Measurements from ENCODE around the gene DIS3L2.
"Not testable (repeated sequence)": the region's sequence is repeated elsewhere in the genome, so short reads cannot be mapped to it uniquely, and the experiment has no call there.

DIS3L2 gene

GRCh38 chr2:232369126-232369951 is 407.8 kb downstream of the DIS3L2 start:
- DNase-seq (ENCODE audit: low read depth in 2 of 2): no peak

GRCh38 chr2:232370007-232370406 is 408.5 kb downstream of the DIS3L2 start:
- not testable (repeated sequence) for DNase-seq (ENCODE audit: low read depth in 2 of 2)

- DNase-seq (ENCODE audit: low read depth in 2 of 2): no peak
Measured at GRCh38 chr2:232372231-232373208, 411.0 kb downstream of the DIS3L2 start.

GRCh38 chr2:232374356-232374755 is 412.8 kb downstream of the DIS3L2 start:
- no peak for DNase-seq (ENCODE audit: low read depth in 2 of 2)

- DNase-seq (ENCODE audit: low read depth in 2 of 2): no peak
Measured at GRCh38 chr2:232375164-232375563, 413.7 kb downstream of the DIS3L2 start.

GRCh38 chr2:232376260-232376659 is 414.7 kb downstream of the DIS3L2 start:
- no peak for DNase-seq (ENCODE audit: low read depth in 2 of 2)

- DNase-seq (ENCODE audit: low read depth in 2 of 2): no peak
Measured at GRCh38 chr2:232376713-232377112, 415.2 kb downstream of the DIS3L2 start.

- no peak for DNase-seq (ENCODE audit: low read depth in 2 of 2)
Measured at GRCh38 chr2:232377319-232377718, 415.8 kb downstream of the DIS3L2 start.

- no peak for DNase-seq (ENCODE audit: low read depth in 2 of 2)
Measured at GRCh38 chr2:232377841-232378734, 416.6 kb downstream of the DIS3L2 start.

GRCh38 chr2:232378735-232379151 is 417.2 kb downstream of the DIS3L2 start, which contains the start of gene ALPP:
ALPP (plus strand) TSS chr2:232378751; CDS start chr2:232378803, 52 bp downstream.
- not testable (repeated sequence) for DNase-seq (ENCODE audit: low read depth in 2 of 2)

GRCh38 chr2:232379610-232380590 is 418.4 kb downstream of the DIS3L2 start:
- not testable (repeated sequence) for DNase-seq (ENCODE audit: low read depth in 2 of 2)

GRCh38 chr2:232381204-232382031 is 419.9 kb downstream of the DIS3L2 start:
- not testable (repeated sequence) for DNase-seq (ENCODE audit: low read depth in 2 of 2)

- DNase-seq (ENCODE audit: low read depth in 2 of 2): no peak
Measured at GRCh38 chr2:232382331-232383225, 421.1 kb downstream of the DIS3L2 start.

- DNase-seq (ENCODE audit: low read depth in 2 of 2): no peak
Measured at GRCh38 chr2:232384466-232384865, 423.0 kb downstream of the DIS3L2 start.

- not testable (repeated sequence) for DNase-seq (ENCODE audit: low read depth in 2 of 2)
Measured at GRCh38 chr2:232385058-232385457, 423.5 kb downstream of the DIS3L2 start.

GRCh38 chr2:232385660-232386489 is 424.4 kb downstream of the DIS3L2 start:
- DNase-seq (ENCODE audit: low read depth in 2 of 2): no peak

GRCh38 chr2:232386490-232386739 is 424.9 kb downstream of the DIS3L2 start:
- no peak for DNase-seq (ENCODE audit: low read depth in 2 of 2)

Measured in stimulated activated CD4-positive, alpha-beta T cell treated with anti-CD3 and anti-CD28 coated beads, Interleukin-1b, Interleukin-23, amount 100 ng/mL, for 1 hour (primary cell).